ENCODE results near the gene FAM229B. TPM values are rescaled to one million over a fixed set of nuclear protein-coding genes. Genes with fewer than 3 reads are reported as not detected.

FAM229B gene
- total and polyA plus RNA-seq, 2 of the 4 experiments (the other 2 are of a cell fraction): 8.6 to 25.6 TPM

DNA sequence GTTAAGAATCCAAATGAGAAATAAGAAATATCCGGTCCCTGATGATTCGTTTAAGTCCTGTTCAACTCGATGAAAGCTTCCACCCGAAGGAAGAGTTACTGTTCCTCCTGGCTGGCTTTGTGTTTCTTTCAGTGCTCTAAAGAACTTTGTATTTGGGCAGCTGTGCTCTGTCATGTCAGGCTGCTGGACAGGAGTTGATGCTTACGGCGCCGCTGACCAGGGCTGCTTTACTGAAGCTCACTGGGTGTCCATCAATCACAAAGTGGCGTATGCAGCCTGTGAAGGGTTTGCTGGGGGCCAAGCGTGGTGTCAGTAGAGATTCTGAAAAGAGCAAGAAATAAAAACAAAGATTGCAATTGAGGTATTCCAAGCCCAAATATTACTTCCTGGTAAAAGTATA, 21.9 kb downstream of the FAM229B start:
- H4K91ac ChIP-seq (ENCODE audit: insufficient read depth, low read depth, low read length): no peak overlapping the region
- no peak overlapping the region for H3K14ac ChIP-seq (replicated peaks; ENCODE audit: low read depth, low read length)
- H3K36me3 ChIP-seq (ENCODE audit: control insufficient read depth, insufficient read depth, low read length): peaks cover 43% of the 10 kb centered on the region
- H3K27ac ChIP-seq (ENCODE audit: insufficient read depth, low read length): no peak overlapping the region
- TSS peak; percentile 86 for BruUV-seq (replicated peaks)
- H3K9ac ChIP-seq (ENCODE audit: low read depth, low read length): no peak overlapping the region
- no peak overlapping the region for H4K5ac ChIP-seq (ENCODE audit: low read depth, low read length)
- no peak overlapping the region for H2BK120ac ChIP-seq (ENCODE audit: low read depth, low read length)
- in situ Hi-C loops (cut with MboI; ENCODE audit: low sequenced_read_pairs) (no loop called here), intact Hi-C loops (cut with micrococcal nuclease) (no loop called here), dilution Hi-C loops (cut with HindIII; ENCODE audit: low sequenced_read_pairs, unreplicated experiment) (no loop called here)
- H3K4ac ChIP-seq (ENCODE audit: low read depth, low read length): no peak overlapping the region
- no peaks in the 10 kb centered on the region for H4K20me1 ChIP-seq (ENCODE audit: insufficient read depth, low read length)
- H4K8ac ChIP-seq (ENCODE audit: low read depth in 2 of 2, low read length in 2 of 2): no peak overlapping the region
- no peak overlapping the region for H2AFZ ChIP-seq (replicated peaks; ENCODE audit: low read length, poor library complexity)
- no peak overlapping the region for H2BK20ac ChIP-seq (ENCODE audit: low read depth, low read length)
- H3K56ac ChIP-seq (ENCODE audit: extremely low read depth, insufficient read depth, low read length): no peak overlapping the region
- ChIA-PET CTCF (interaction anchor here (0.8 kb wide), 1 partner anchor 13 kb away, joined by 3 read pairs; no protein-coding TSS in a partner anchor), POLR2A (ENCODE audit: unreplicated experiment) (interaction anchor here (0.6 kb wide), 1 partner anchor 31 kb away, joined by 3 read pairs; no protein-coding TSS in a partner anchor)
- H2BK15ac ChIP-seq (ENCODE audit: low read depth, low read length): no peak overlapping the region
- H3K9me3 ChIP-seq (ENCODE audit: control insufficient read depth, insufficient read depth, low read length): no peaks in the 10 kb centered on the region
- 19% methylated on average over 7 of the region's 9 CpGs; no CpG with 5 or more reads in 1 of the 2 experiments for WGBS, 2 experiments (ENCODE audit: extremely low coverage in 2 of 2, insufficient read length in 1 of 2)
- no peak overlapping the region for H2AK9ac ChIP-seq (replicated peaks; ENCODE audit: low read depth, low read length, poor library complexity)
- no peak overlapping the region for H2BK5ac ChIP-seq (ENCODE audit: low read depth, low read length, poor library complexity, severe bottlenecking)
- ATAC-seq (ENCODE audit: low read depth) (no peak), DNase-seq (no peak)
- no peak overlapping the region for H2AK5ac ChIP-seq (ENCODE audit: low read depth, low read length)
- no peaks in the 10 kb centered on the region for H3K27me3 ChIP-seq (ENCODE audit: control insufficient read depth, insufficient read depth, low read length)
- H3K4me1 ChIP-seq (ENCODE audit: control insufficient read depth, insufficient read depth, low read length): peaks cover 2% of the 10 kb centered on the region; the same call in 1 of the 2 replicates
- TF ChIP-seq CEBPB (IDR thresholded peaks at IDR 0.05; ENCODE audit: low read depth, low read length) (no peak), CTCF (conservative IDR thresholded peaks at IDR 0.05; ENCODE audit: low read depth, low read length) (no peak), SMC3 (IDR thresholded peaks at IDR 0.05; ENCODE audit: low read depth, low read length) (no peak)
- TF ChIP-seq, protein P1, sequence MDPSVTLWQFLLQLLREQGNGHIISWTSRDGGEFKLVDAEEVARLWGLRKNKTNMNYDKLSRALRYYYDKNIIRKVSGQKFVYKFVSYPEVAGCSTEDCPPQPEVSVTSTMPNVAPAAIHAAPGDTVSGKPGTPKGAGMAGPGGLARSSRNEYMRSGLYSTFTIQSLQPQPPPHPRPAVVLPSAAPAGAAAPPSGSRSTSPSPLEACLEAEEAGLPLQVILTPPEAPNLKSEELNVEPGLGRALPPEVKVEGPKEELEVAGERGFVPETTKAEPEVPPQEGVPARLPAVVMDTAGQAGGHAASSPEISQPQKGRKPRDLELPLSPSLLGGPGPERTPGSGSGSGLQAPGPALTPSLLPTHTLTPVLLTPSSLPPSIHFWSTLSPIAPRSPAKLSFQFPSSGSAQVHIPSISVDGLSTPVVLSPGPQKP (IDR thresholded peaks at IDR 0.05; ENCODE audit: borderline replicate concordance, low read depth, low read length): no peak
- peaks cover 6% of the 10 kb centered on the region; the same call in 1 of the 2 replicates for H3K9me1 ChIP-seq (ENCODE audit: insufficient read depth, low read length)
- H3K23ac ChIP-seq (ENCODE audit: low read depth, low read length): no peak overlapping the region
- no peak overlapping the region for H3K4me3 ChIP-seq (ENCODE audit: insufficient read depth, low read depth, low read length)
- H3K79me1 ChIP-seq (ENCODE audit: low read depth in 1 of 2, low read length in 2 of 2): no peaks in the 10 kb centered on the region
- H3K4me2 ChIP-seq (ENCODE audit: low read depth, low read length): no peak overlapping the region
- no peak overlapping the region for H3K18ac ChIP-seq (ENCODE audit: low read depth, low read length)

Measured in IMR-90 (cell line).